T-helper 17 cell (primary cell): Measurements from ENCODE around the gene PRTFDC1. TPM values are rescaled to one million over a fixed set of nuclear protein-coding genes. Genes with fewer than 3 reads are reported as not detected.

Experiments
- ATAC-seq: fragments of 150-1000 bp; cut with Tn5 transposase; 2 replicates; pipeline ENCODE4 v1.10.0; 2021; ENCODE audit warnings: mild to moderate bottlenecking, moderate library complexity
- DNase-seq, 3 donors: peaks; one replicate each; pipeline versions ENCODE4 v3.0.0 to v3.0.0-alpha.2; 2020 to 2021
- H3K9me3 ChIP-seq: one replicate; pipeline ENCODE4 v1.7.0; 2013; ENCODE audit warnings: low read length, mild to moderate bottlenecking; ENCODE audit not compliant: control insufficient read depth, poor library complexity, severe bottlenecking
- H3K27ac Mint-ChIP-seq: one replicate; pipeline ENCODE4 v1.8.0; 2022; ENCODE audit warnings: mild to moderate bottlenecking, moderate library complexity, mixed read lengths
- H3K27me3 Mint-ChIP-seq: one replicate; pipeline ENCODE4 v1.8.0; 2022; ENCODE audit warnings: mixed read lengths
- H3K36me3 Mint-ChIP-seq: one replicate; pipeline ENCODE4 v1.8.0; 2022; ENCODE audit warnings: low read depth, mixed read lengths
- H3K4me1 Mint-ChIP-seq: one replicate; pipeline ENCODE4 v1.8.0; 2022; ENCODE audit warnings: mild to moderate bottlenecking, mixed read lengths
- H3K4me3 Mint-ChIP-seq: one replicate; pipeline ENCODE4 v1.8.0; 2022; ENCODE audit warnings: mild to moderate bottlenecking, moderate library complexity, mixed read lengths
- total RNA-seq, 4 donors: library from RNA in 2 of 4; stranded (reverse) in 2 of 4; gene quantifications; one replicate each; pipeline ENCODE4 v1.2.3 and lab custom pipeline; 2022 to 2026

Gene PRTFDC1
- total RNA-seq, 2 donors from 2014 or later: 0.40 to 3.6 TPM

- peaks cover 4% of the 10 kb centered on the region for H3K36me3 Mint-ChIP-seq
- ATAC-seq: no peak
- H3K27ac Mint-ChIP-seq: no peak overlapping the region
- peak overlapping the region; percentile 66 for H3K4me3 Mint-ChIP-seq
- no peaks in the 10 kb centered on the region for H3K27me3 Mint-ChIP-seq
- peaks cover 18% of the 10 kb centered on the region for H3K4me1 Mint-ChIP-seq
- DNase-seq: no peak
- H3K9me3 ChIP-seq: no peaks in the 10 kb centered on the region
Observed at GRCh38 chr10:24901686-24902399, 50.6 kb downstream of the PRTFDC1 start.

- H3K4me3 Mint-ChIP-seq: peak overlapping the region; percentile 50
- ATAC-seq (no peak), DNase-seq (no peak)
- peaks cover under 1% of the 10 kb centered on the region for H3K36me3 Mint-ChIP-seq
- H3K27ac Mint-ChIP-seq: no peak overlapping the region
- no peaks in the 10 kb centered on the region for H3K27me3 Mint-ChIP-seq
- H3K4me1 Mint-ChIP-seq: peaks cover 18% of the 10 kb centered on the region
- H3K9me3 ChIP-seq: no peaks in the 10 kb centered on the region
Observed at GRCh38 chr10:24900888-24901685, 51.3 kb downstream of the PRTFDC1 start.

- no peaks in the 10 kb centered on the region for H3K9me3 ChIP-seq
- Mint-ChIP-seq H3K4me3 (no peak overlapping the region), H3K4me1 (peaks cover 22% of the 10 kb centered on the region), H3K27me3 (no peaks in the 10 kb centered on the region), H3K36me3 (no peaks in the 10 kb centered on the region), H3K27ac (no peak overlapping the region)
- DNase-seq (no peak), ATAC-seq (no peak)
Observed at GRCh38 chr10:24899571-24899970, 52.8 kb downstream of the PRTFDC1 start.

- no peak for ATAC-seq
- Mint-ChIP-seq H3K4me1 (peaks cover 26% of the 10 kb centered on the region), H3K27ac (peak overlapping the region; percentile 88), H3K4me3 (no peak overlapping the region), H3K27me3 (no peaks in the 10 kb centered on the region), H3K36me3 (no peaks in the 10 kb centered on the region)
- no peak for DNase-seq
- no peaks in the 10 kb centered on the region for H3K9me3 ChIP-seq
Observed at GRCh38 chr10:24898501-24898900, 53.9 kb downstream of the PRTFDC1 start.

- DNase-seq (no peak), ATAC-seq (peak; percentile 55)
- Mint-ChIP-seq H3K4me3 (no peak overlapping the region), H3K4me1 (peaks cover 26% of the 10 kb centered on the region), H3K36me3 (no peaks in the 10 kb centered on the region), H3K27ac (peak overlapping the region; percentile 88), H3K27me3 (no peaks in the 10 kb centered on the region)
- H3K9me3 ChIP-seq: no peaks in the 10 kb centered on the region
Observed at GRCh38 chr10:24897326-24897926, 55.0 kb downstream of the PRTFDC1 start.

- no peaks in the 10 kb centered on the region for H3K36me3 Mint-ChIP-seq
- peak overlapping the region; percentile 65 for H3K4me3 Mint-ChIP-seq
- DNase-seq (peak in 1 of 3 donors; percentile 13), ATAC-seq (peak; percentile 79)
- H3K27me3 Mint-ChIP-seq: no peaks in the 10 kb centered on the region
- peaks cover 22% of the 10 kb centered on the region for H3K4me1 Mint-ChIP-seq
- H3K27ac Mint-ChIP-seq: peak overlapping the region; percentile 95
- H3K9me3 ChIP-seq: no peaks in the 10 kb centered on the region
Observed at GRCh38 chr10:24894728-24895127, 57.7 kb downstream of the PRTFDC1 start.

- DNase-seq (no peak), ATAC-seq (peak; percentile 45)
- Mint-ChIP-seq H3K36me3 (no peaks in the 10 kb centered on the region), H3K27ac (peak overlapping the region; percentile 95), H3K27me3 (no peaks in the 10 kb centered on the region), H3K4me3 (peak overlapping the region; percentile 65), H3K4me1 (peaks cover 24% of the 10 kb centered on the region)
- no peaks in the 10 kb centered on the region for H3K9me3 ChIP-seq
Observed at GRCh38 chr10:24894309-24894708, 58.1 kb downstream of the PRTFDC1 start.

GRCh38 chr10:24893127-24893526 is 59.3 kb downstream of the PRTFDC1 start:
- H3K27ac Mint-ChIP-seq: peak overlapping the region; percentile 39
- no peak for ATAC-seq
- no peaks in the 10 kb centered on the region for H3K36me3 Mint-ChIP-seq
- H3K4me1 Mint-ChIP-seq: peaks cover 26% of the 10 kb centered on the region
- H3K9me3 ChIP-seq: no peaks in the 10 kb centered on the region
- H3K27me3 Mint-ChIP-seq: no peaks in the 10 kb centered on the region
- DNase-seq: no peak
- H3K4me3 Mint-ChIP-seq: no peak overlapping the region

GRCh38 chr10:24891823-24892222 is 60.6 kb downstream of the PRTFDC1 start:
- no peaks in the 10 kb centered on the region for H3K36me3 Mint-ChIP-seq
- H3K4me1 Mint-ChIP-seq: peaks cover 26% of the 10 kb centered on the region
- DNase-seq (no peak), ATAC-seq (no peak)
- no peaks in the 10 kb centered on the region for H3K27me3 Mint-ChIP-seq
- no peaks in the 10 kb centered on the region for H3K9me3 ChIP-seq
- no peak overlapping the region for H3K4me3 Mint-ChIP-seq
- H3K27ac Mint-ChIP-seq: peak overlapping the region; percentile 8

GRCh38 chr10:24889639-24890038 is 62.8 kb downstream of the PRTFDC1 start:
- Mint-ChIP-seq H3K4me3 (no peak overlapping the region), H3K36me3 (no peaks in the 10 kb centered on the region), H3K4me1 (peaks cover 27% of the 10 kb centered on the region), H3K27ac (peak overlapping the region; percentile 47), H3K27me3 (no peaks in the 10 kb centered on the region)
- no peak for DNase-seq
- ATAC-seq: no peak
- no peaks in the 10 kb centered on the region for H3K9me3 ChIP-seq

GRCh38 chr10:24887855-24888231 is 64.6 kb downstream of the PRTFDC1 start:
- H3K4me3 Mint-ChIP-seq: peak overlapping the region; percentile 72
- H3K9me3 ChIP-seq: no peaks in the 10 kb centered on the region
- no peaks in the 10 kb centered on the region for H3K27me3 Mint-ChIP-seq
- no peaks in the 10 kb centered on the region for H3K36me3 Mint-ChIP-seq
- H3K4me1 Mint-ChIP-seq: peaks cover 28% of the 10 kb centered on the region
- DNase-seq (no peak), ATAC-seq (no peak)
- H3K27ac Mint-ChIP-seq: peak overlapping the region; percentile 87

- Mint-ChIP-seq H3K4me1 (peaks cover 36% of the 10 kb centered on the region), H3K4me3 (no peak overlapping the region), H3K27me3 (no peaks in the 10 kb centered on the region), H3K27ac (peak overlapping the region; percentile 87), H3K36me3 (no peaks in the 10 kb centered on the region)
- no peaks in the 10 kb centered on the region for H3K9me3 ChIP-seq
- ATAC-seq: no peak
- no peak for DNase-seq
Observed at GRCh38 chr10:24886290-24886680, 66.1 kb downstream of the PRTFDC1 start.

GRCh38 chr10:24885551-24886289 is 66.7 kb downstream of the PRTFDC1 start:
- no peaks in the 10 kb centered on the region for H3K9me3 ChIP-seq
- Mint-ChIP-seq H3K36me3 (no peaks in the 10 kb centered on the region), H3K4me3 (no peak overlapping the region), H3K27ac (peak overlapping the region; percentile 37), H3K4me1 (peaks cover 37% of the 10 kb centered on the region), H3K27me3 (no peaks in the 10 kb centered on the region)
- no peak for ATAC-seq
- no peak for DNase-seq
